MCF 10A (cell line): Measurements from ENCODE around the gene LPGAT1. TPM values are rescaled to one million over a fixed set of nuclear protein-coding genes. Genes with fewer than 3 reads are reported as not detected.
"Not testable (repeated sequence)": the region's sequence is repeated elsewhere in the genome, so short reads cannot be mapped to it uniquely, and the experiment has no call there.

ENCODE experiments used
- BruUV-seq: library from RNA; stranded (reverse); fragments of 400-500 nt; replicated peaks from 2 replicates; lab custom pipeline; 2021; lab: Mats Ljungman, UMichigan
- CTCF ChIA-PET: fragments of 300-600 bp; sonication (Branson Sonifier 250); formaldehyde crosslinking; extraction: SDS; loops from one replicate; lab custom pipeline; 2021; ENCODE audit warnings: antibody characterized with exemption, inconsistent platforms; lab: Yijun Ruan, JAX
- POLR2A ChIA-PET: fragments of 300-600, 350-650 bp; sonication (Branson Sonifier 250); formaldehyde crosslinking; extraction: SDS; loops from one replicate; lab custom pipeline; 2020; ENCODE audit warnings: antibody characterized with exemption, inconsistent platforms; lab: Yijun Ruan, JAX
- DNase-seq: peaks from one replicate; pipeline ENCODE4 v3.0.0-alpha.2; 2018; ENCODE audit not compliant: unreplicated experiment
- H3K27ac Mint-ChIP-seq: one replicate; pipeline ENCODE4 v1.8.0; 2022; ENCODE audit warnings: mild to moderate bottlenecking, low read depth, mixed read lengths; ENCODE audit not compliant: unreplicated experiment
- H3K27me3 Mint-ChIP-seq: one replicate; pipeline ENCODE4 v1.8.0; 2022; ENCODE audit warnings: mixed read lengths; ENCODE audit not compliant: insufficient read depth, unreplicated experiment
- H3K36me3 Mint-ChIP-seq: one replicate; pipeline ENCODE4 v1.8.0; 2022; ENCODE audit warnings: mild to moderate bottlenecking, moderate library complexity, mixed read lengths; ENCODE audit not compliant: insufficient read depth, unreplicated experiment
- H3K4me1 Mint-ChIP-seq: one replicate; pipeline ENCODE4 v1.8.0; 2022; ENCODE audit warnings: mixed read lengths; ENCODE audit not compliant: insufficient read depth, unreplicated experiment
- H3K4me3 Mint-ChIP-seq: one replicate; pipeline ENCODE4 v1.8.0; 2022; ENCODE audit warnings: mild to moderate bottlenecking, moderate library complexity, mixed read lengths; ENCODE audit not compliant: unreplicated experiment
- H3K9me3 Mint-ChIP-seq: one replicate; pipeline ENCODE4 v1.8.0; 2022; ENCODE audit warnings: mixed read lengths; ENCODE audit not compliant: unreplicated experiment
- intact Hi-C: fragments of 100-400 bp; cut with micrococcal nuclease; formaldehyde crosslinking; loops from 2 replicates; pipeline ENCODE4 v1.14.1; 2022
- total RNA-seq: library from RNA; stranded (reverse); gene quantifications from 2 replicates; pipeline ENCODE4 v1.2.3, GENCODE V29; 2022
- TF ChIP-seq, protein P1 (sequence below): fragments of 200-600 bp; IDR thresholded peaks from one replicate; pipeline ENCODE4 v1.8.0; 2022; ENCODE audit warnings: antibody characterized with exemption, mild to moderate bottlenecking; ENCODE audit not compliant: unreplicated experiment

Gene LPGAT1
- total RNA-seq, 1 experiment from 2014 or later = 76.2 TPM

DNA sequence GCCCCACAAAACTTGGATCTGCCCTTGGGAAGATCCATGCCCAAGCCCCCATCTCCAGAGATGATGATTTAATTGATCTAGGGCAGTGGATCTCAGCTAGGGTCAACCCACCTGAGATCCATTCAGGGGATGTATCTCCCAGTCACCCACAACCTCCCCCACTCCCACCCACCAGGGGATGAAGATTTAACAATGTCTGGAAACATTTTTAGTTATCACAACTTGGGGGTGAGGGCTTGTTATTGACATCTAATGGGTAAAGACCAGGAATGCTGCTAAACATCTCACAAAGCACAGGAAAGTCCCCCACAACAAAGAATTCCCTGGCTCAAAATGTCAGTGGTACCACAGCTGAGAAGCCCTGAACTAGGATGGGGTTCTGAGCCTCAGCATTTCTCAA lies 45.0 kb upstream of the LPGAT1 start:
- intact Hi-C loops = no loop called here
- no peaks in the 10 kb centered on the region for H3K4me1 Mint-ChIP-seq
- H3K9me3 Mint-ChIP-seq = no peaks in the 10 kb centered on the region
- no peak overlapping the region for H3K27ac Mint-ChIP-seq
- no TSS peak for BruUV-seq
- TF ChIP-seq, protein P1, sequence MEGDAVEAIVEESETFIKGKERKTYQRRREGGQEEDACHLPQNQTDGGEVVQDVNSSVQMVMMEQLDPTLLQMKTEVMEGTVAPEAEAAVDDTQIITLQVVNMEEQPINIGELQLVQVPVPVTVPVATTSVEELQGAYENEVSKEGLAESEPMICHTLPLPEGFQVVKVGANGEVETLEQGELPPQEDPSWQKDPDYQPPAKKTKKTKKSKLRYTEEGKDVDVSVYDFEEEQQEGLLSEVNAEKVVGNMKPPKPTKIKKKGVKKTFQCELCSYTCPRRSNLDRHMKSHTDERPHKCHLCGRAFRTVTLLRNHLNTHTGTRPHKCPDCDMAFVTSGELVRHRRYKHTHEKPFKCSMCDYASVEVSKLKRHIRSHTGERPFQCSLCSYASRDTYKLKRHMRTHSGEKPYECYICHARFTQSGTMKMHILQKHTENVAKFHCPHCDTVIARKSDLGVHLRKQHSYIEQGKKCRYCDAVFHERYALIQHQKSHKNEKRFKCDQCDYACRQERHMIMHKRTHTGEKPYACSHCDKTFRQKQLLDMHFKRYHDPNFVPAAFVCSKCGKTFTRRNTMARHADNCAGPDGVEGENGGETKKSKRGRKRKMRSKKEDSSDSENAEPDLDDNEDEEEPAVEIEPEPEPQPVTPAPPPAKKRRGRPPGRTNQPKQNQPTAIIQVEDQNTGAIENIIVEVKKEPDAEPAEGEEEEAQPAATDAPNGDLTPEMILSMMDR = no peak
- no peaks in the 10 kb centered on the region for H3K27me3 Mint-ChIP-seq
- ChIA-PET POLR2A (no interaction called here), CTCF (interaction anchor here (0.6 to 1.1 kb wide), 2 partner anchors 9 to 140 kb away, joined by 3 to 5 read pairs; no protein-coding TSS in a partner anchor)
- no peaks in the 10 kb centered on the region for H3K36me3 Mint-ChIP-seq
- no peak overlapping the region for H3K4me3 Mint-ChIP-seq
- DNase-seq = no peak

DNA sequence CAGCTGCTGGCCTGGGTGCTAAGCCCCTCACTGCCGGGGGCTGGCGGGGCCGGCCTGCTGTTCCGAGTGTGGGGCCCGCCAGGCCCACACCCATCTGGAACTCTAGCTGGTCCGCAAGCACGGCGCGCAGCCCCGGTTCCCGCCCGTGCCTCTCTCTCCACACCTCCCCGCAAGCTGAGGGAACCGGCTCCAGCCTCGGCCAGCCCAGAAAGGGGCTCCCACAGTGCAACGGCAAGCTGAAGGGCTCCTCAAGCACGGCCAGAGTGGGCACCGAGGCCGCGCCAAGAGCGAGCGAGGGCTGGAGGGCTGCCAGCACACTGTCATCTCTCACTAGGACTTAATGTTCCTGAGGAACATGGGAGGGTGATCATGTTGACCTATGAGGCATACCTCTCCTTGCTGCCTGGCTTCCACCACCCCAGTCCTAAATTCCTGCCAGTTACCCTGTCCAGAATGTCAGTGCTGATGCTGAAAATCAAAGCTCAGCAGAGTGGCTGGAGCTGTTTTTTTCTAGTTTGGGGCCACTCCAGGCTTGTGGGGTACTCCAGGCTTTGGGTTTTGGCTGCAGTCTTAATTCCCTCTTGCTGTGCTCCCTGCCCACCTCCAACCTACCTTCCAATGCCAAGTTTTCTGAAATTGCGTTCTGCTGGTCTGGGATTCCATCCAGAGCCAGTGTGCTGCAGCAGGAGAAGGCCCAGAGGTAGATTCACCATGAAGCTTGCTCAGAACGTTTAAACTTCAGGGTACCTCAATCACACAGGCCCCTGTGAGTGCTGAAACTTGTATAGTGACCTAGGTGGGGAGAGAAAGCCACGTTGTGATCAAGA lies 44.2 kb upstream of the LPGAT1 start:
- H3K4me3 Mint-ChIP-seq = no peak overlapping the region
- no peaks in the 10 kb centered on the region for H3K9me3 Mint-ChIP-seq
- H3K27me3 Mint-ChIP-seq = no peaks in the 10 kb centered on the region
- BruUV-seq = no TSS peak
- no peaks in the 10 kb centered on the region for H3K4me1 Mint-ChIP-seq
- H3K27ac Mint-ChIP-seq = no peak overlapping the region
- TF ChIP-seq, protein P1 = no peak
- H3K36me3 Mint-ChIP-seq = no peaks in the 10 kb centered on the region
- intact Hi-C loops = no loop called here
- ChIA-PET CTCF (interaction anchor here (0.7 to 1.2 kb wide), 3 partner anchors 8 to 220 kb away, joined by 5 read pairs; no protein-coding TSS in a partner anchor), POLR2A (interaction anchor here (0.8 kb wide), 1 partner anchor 9 kb away, joined by 3 read pairs; no protein-coding TSS in a partner anchor)
- no peak for DNase-seq

DNA sequence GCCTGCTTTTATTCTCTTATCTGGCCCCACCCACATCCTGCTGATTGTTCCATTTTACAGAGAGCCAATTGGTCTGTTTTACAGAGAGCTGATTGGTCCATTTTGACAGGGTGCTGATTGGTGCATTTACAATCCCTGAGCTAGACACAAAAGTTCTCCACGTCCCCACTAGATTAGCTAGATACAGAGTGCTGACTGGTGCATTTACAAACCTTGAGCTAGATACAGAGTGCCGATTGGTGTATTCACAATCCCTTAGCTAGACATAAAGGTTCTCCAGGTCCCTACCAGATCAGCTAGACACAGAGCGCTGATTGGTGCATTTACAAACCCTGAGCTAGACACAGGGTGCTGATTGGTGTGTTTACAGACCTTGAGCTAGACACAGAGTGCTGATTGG lies 43.2 kb upstream of the LPGAT1 start:
- intact Hi-C loops = not testable (repeated sequence)

DNA sequence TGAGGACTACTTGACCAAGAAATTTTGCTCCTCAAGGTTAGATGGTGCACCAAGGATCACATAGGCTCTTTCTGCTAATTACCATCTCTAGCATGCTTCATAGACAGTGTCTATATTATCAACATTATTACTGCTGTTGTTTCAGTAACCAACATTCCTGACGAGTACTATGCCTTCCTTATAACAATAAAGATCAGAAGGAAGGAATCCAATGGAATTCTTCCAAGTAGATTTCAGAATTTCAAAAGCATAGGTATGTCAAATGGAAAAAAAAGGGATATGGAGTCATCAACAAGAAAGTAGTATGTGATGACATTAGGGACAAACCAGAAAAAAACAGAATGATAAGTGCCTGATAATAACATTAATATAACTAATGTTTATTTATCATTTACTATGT lies 39.6 kb upstream of the LPGAT1 start:
- Mint-ChIP-seq H3K4me1 (no peaks in the 10 kb centered on the region), H3K27ac (no peak overlapping the region), H3K36me3 (no peaks in the 10 kb centered on the region), H3K9me3 (peaks cover 11% of the 10 kb centered on the region), H3K27me3 (no peaks in the 10 kb centered on the region), H3K4me3 (no peak overlapping the region)
- no peak for DNase-seq
- TF ChIP-seq, protein P1 = no peak
- intact Hi-C loops = no loop called here
- POLR2A ChIA-PET = no interaction called here
- CTCF ChIA-PET = no interaction called here
- no TSS peak for BruUV-seq

More for the DNA sequence above, 43.2 kb upstream of the LPGAT1 start:
- CTCF ChIA-PET = interaction anchor here (0.6 to 2.3 kb wide), 5 partner anchors 11 to 193 kb away, joined by 3 to 9 read pairs (median 3); no protein-coding TSS in a partner anchor
- POLR2A ChIA-PET, H3K27me3 Mint-ChIP-seq, H3K27ac Mint-ChIP-seq, H3K9me3 Mint-ChIP-seq, BruUV-seq, H3K4me1 Mint-ChIP-seq, H3K4me3 Mint-ChIP-seq, H3K36me3 Mint-ChIP-seq, DNase-seq: not testable (repeated sequence)
